Smooth muscle cell (in vitro differentiated cells): ENCODE measurements around the gene HSD17B7. TPM values are rescaled to one million over a fixed set of nuclear protein-coding genes. Genes with fewer than 3 reads are reported as not detected.
A peak's percentile ranks its signal among the peaks of the same experiment; 100 is the strongest.
"Not testable (repeated sequence)": the region's sequence is repeated elsewhere in the genome, so short reads cannot be mapped to it uniquely, and the experiment has no call there.

Experiments
- DNase-seq: peaks from one replicate; lab custom pipeline; 2025; ENCODE audit not compliant: unreplicated experiment; lab: John Stamatoyannopoulos, UW
- H2AFZ ChIP-seq: fragments of 200-600 bp; sonication (generic); 2 replicates; pipeline ENCODE4 v1.6.0; 2016; ENCODE audit warnings: antibody characterized with exemption, low read depth, mild to moderate bottlenecking
- H3F3A ChIP-seq: fragments of 200-600 bp; sonication (generic); 2 replicates; pipeline ENCODE4 v1.6.0; 2017; ENCODE audit warnings: antibody characterized with exemption, low read depth
- H3K27ac ChIP-seq: fragments of 200-600 bp; sonication (generic); 2 replicates; pipeline ENCODE4 v1.5.1; 2016; ENCODE audit warnings: low read depth, mild to moderate bottlenecking
- H3K27me3 ChIP-seq: fragments of 200-600 bp; sonication (generic); 2 replicates; pipeline ENCODE4 v1.6.1; 2016; ENCODE audit warnings: low read depth, mild to moderate bottlenecking
- H3K36me3 ChIP-seq: fragments of 200-600 bp; sonication (generic); 2 replicates; pipeline ENCODE4 v1.5.1; 2016; ENCODE audit warnings: low read depth
- H3K4me1 ChIP-seq: fragments of 200-600 bp; sonication (generic); 2 replicates; pipeline ENCODE4 v1.5.1; 2016; ENCODE audit warnings: low read depth
- H3K4me2 ChIP-seq: fragments of 200-600 bp; sonication (generic); 2 replicates; pipeline ENCODE4 v1.6.0; 2016; ENCODE audit warnings: mild to moderate bottlenecking
- H3K4me3 ChIP-seq: fragments of 200-600 bp; sonication (generic); 2 replicates; pipeline ENCODE4 v1.5.1; 2016; ENCODE audit warnings: mild to moderate bottlenecking
- H3K79me2 ChIP-seq: fragments of 200-600 bp; sonication (generic); 2 replicates; pipeline ENCODE4 v1.6.0; 2016; ENCODE audit warnings: low read depth, mild to moderate bottlenecking
- H3K9ac ChIP-seq: fragments of 200-600 bp; sonication (generic); 2 replicates; pipeline ENCODE4 v1.6.0; 2016; ENCODE audit warnings: low read depth
- H3K9me3 ChIP-seq: fragments of 200-600 bp; sonication (generic); replicated peaks from 2 replicates; pipeline ENCODE4 v1.5.1; 2016; ENCODE audit warnings: low read depth
- H4K20me1 ChIP-seq: fragments of 200-600 bp; sonication (generic); 2 replicates; pipeline ENCODE4 v1.6.0; 2016; ENCODE audit warnings: low read depth
- WGBS: methylation state at CpG from one replicate; pipeline ENCODE4 v1.1.7; 2016; ENCODE audit warnings: low lambda C conversion rate; 5-methylcytosine and 5-hydroxymethylcytosine counted together
- polyA plus RNA-seq: library from polyadenylated mRNA; unstranded; fragments of >200 nt; fragmentation: Nextera tagmentation; extraction: Ambion mirVana; gene quantifications from 2 replicates; pipeline ENCODE4 v1.2.1, GENCODE V29; 2016
- total RNA-seq: library from RNA; depleted of rRNA; stranded (reverse); fragments of >200 nt; gene quantifications from 2 replicates; pipeline ENCODE4 v1.2.3, GENCODE V29; 2014
- TF ChIP-seq, protein P1 (sequence below): fragments of 200-600 bp; sonication (generic); IDR thresholded peaks from 2 replicates; pipeline ENCODE4 v1.5.1; 2017; ENCODE audit warnings: borderline replicate concordance, mild to moderate bottlenecking, antibody characterized with exemption; ENCODE audit not compliant: insufficient read depth, poor library complexity, severe bottlenecking

HSD17B7 gene
- total and polyA plus RNA-seq, 2 experiments from 2014 or later = 12.4 to 18.9 TPM

DNA sequence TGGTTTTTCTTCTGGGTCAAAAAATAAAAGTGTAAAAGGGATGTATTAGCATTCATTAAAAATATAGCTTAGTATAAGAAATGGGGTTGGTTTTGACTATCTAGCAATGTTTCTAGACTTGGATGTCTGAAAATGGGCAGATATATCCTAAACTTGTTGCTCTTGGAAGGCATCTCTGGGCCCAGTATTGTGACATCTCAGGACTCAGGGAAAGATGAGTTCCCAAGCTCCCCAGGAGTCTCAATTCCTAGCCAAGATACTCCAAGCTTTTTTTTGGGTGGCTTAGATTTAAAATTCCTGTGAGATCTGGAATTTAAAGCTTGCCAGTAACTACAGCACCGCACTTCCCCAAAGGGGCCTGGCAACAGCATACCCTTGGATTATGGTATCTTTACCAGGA, 11.5 kb upstream of the HSD17B7 start:
- TF ChIP-seq, protein P1, sequence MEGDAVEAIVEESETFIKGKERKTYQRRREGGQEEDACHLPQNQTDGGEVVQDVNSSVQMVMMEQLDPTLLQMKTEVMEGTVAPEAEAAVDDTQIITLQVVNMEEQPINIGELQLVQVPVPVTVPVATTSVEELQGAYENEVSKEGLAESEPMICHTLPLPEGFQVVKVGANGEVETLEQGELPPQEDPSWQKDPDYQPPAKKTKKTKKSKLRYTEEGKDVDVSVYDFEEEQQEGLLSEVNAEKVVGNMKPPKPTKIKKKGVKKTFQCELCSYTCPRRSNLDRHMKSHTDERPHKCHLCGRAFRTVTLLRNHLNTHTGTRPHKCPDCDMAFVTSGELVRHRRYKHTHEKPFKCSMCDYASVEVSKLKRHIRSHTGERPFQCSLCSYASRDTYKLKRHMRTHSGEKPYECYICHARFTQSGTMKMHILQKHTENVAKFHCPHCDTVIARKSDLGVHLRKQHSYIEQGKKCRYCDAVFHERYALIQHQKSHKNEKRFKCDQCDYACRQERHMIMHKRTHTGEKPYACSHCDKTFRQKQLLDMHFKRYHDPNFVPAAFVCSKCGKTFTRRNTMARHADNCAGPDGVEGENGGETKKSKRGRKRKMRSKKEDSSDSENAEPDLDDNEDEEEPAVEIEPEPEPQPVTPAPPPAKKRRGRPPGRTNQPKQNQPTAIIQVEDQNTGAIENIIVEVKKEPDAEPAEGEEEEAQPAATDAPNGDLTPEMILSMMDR = no peak
- no peaks in the 10 kb centered on the region for H3K79me2 ChIP-seq
- H3K9me3 ChIP-seq = no peaks in the 10 kb centered on the region
- H2AFZ ChIP-seq = no peak overlapping the region
- no peak for DNase-seq
- H3K4me2 ChIP-seq = no peak overlapping the region
- H3K27ac ChIP-seq = no peak overlapping the region
- H3K27me3 ChIP-seq = no peaks in the 10 kb centered on the region
- no peak overlapping the region for H3K4me3 ChIP-seq
- H3K4me1 ChIP-seq = no peaks in the 10 kb centered on the region
- no peaks in the 10 kb centered on the region for H3F3A ChIP-seq
- no peaks in the 10 kb centered on the region for H3K36me3 ChIP-seq
- H4K20me1 ChIP-seq = no peaks in the 10 kb centered on the region
- WGBS = 56% methylated on average over 1 of the region's 1 CpG
- no peak overlapping the region for H3K9ac ChIP-seq

DNA sequence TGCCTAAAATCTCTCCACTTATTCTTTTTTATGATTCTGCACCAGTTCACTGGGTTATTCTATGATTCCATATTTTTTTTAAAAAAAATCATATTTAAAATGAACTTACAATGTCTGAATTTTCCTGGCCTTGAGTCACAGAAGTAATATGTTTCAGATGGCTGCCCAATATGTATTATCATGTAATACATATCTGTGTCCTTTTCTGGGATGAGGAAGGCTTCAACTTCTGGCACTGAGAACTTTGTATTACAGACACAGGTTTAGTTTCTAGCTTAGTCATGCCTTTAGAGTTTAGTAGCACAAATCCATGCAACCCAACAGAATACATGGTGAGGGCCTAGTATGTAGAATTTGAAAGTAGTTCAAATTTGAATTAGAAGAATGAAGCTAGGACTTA, 7.8 kb upstream of the HSD17B7 start:
- H3K4me3 ChIP-seq = no peak overlapping the region
- no peaks in the 10 kb centered on the region for H3K27me3 ChIP-seq
- no peak overlapping the region for H3K9ac ChIP-seq
- no peak overlapping the region for H3K4me2 ChIP-seq
- H3K4me1 ChIP-seq = no peaks in the 10 kb centered on the region
- H3K27ac ChIP-seq = no peak overlapping the region
- no peak overlapping the region for H2AFZ ChIP-seq
- no peaks in the 10 kb centered on the region for H3F3A ChIP-seq
- H4K20me1 ChIP-seq = no peaks in the 10 kb centered on the region
- no peaks in the 10 kb centered on the region for H3K36me3 ChIP-seq
- H3K9me3 ChIP-seq = no peaks in the 10 kb centered on the region
- H3K79me2 ChIP-seq = no peaks in the 10 kb centered on the region
- no peak for DNase-seq
- TF ChIP-seq, protein P1 = no peak

DNA sequence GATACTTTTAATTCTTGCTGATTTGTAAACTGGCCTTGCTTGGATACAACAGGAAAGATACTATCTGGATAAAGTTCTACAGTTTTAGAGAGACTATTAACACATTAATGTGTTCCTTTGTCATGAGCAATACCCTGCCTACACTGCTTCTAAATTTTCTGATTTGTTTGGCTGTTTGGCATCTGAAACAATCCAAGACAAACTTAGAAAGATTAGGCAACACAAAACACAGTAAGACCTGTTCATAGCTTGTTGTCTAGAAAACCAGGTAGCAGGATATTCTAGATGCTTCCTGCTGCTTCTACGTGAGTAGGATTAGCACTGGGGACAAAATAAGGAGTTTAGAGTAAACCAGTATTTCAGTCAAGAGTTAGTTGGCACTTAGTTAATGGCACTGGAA, 5.6 kb upstream of the HSD17B7 start:
- not testable (repeated sequence) for H3K4me3 ChIP-seq, H2AFZ ChIP-seq, H3K79me2 ChIP-seq, H4K20me1 ChIP-seq, H3K4me1 ChIP-seq, H3K4me2 ChIP-seq, H3K9ac ChIP-seq, H3F3A ChIP-seq, H3K9me3 ChIP-seq, DNase-seq, H3K36me3 ChIP-seq, H3K27ac ChIP-seq, H3K27me3 ChIP-seq
- 100% methylated on average over 1 of the region's 1 CpG for WGBS

DNA sequence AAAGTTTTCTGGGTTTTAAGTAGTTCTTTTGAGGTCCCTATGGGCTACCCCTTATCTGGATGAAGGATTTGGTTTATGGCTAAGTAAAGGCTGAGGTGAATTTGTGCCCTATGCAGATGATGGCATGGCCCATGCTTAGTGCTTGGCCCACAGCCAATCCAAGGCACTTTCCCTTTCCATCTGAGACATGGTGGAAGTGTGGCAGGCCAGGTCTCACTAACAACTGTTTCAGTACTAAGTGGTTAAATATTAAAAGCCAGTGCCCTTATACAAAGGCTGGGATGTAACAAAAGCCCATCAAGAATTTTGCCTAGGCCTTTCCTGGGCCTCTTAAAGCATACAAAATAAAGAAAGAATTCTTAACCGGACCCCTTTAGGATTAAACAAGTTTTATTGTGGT, 1.7 kb upstream of the HSD17B7 start:
- not testable (repeated sequence) for H4K20me1 ChIP-seq, DNase-seq, H3K9me3 ChIP-seq, H3K27me3 ChIP-seq, H2AFZ ChIP-seq, H3F3A ChIP-seq, H3K4me3 ChIP-seq, H3K36me3 ChIP-seq, H3K4me1 ChIP-seq, H3K27ac ChIP-seq, H3K9ac ChIP-seq, H3K79me2 ChIP-seq, H3K4me2 ChIP-seq
- 76% methylated on average over 1 of the region's 1 CpG for WGBS

DNA sequence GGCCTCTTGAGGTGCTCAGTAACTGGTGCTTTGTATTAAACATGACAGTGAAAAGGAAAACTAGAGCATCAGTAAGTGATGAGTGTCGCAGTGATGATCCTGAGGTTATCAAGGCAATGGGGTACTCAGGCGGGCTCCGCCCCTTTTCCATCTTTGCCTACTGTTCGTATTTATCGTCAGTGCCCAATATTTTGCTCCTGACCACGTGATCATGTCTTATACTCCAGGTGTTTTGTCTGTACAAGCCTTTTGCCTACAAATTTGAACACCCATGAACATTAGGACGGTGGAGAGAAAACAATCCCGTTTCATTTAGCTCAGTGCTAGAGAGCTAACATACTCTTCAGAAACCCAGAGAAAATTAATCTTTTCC, 469 bp downstream of the HSD17B7 start:
- Histone ChIP-seq H3K4me3 (peak overlapping the region; percentile 56), H3K4me2 (peak overlapping the region; percentile 85)
- H3K4me1 ChIP-seq, H3K9me3 ChIP-seq, H4K20me1 ChIP-seq, H3K27ac ChIP-seq, H3K9ac ChIP-seq, H3K36me3 ChIP-seq, H2AFZ ChIP-seq, H3F3A ChIP-seq, DNase-seq, H3K27me3 ChIP-seq, H3K79me2 ChIP-seq: not testable (repeated sequence)
- WGBS = 0% methylated on average over 8 of the region's 8 CpGs

DNA sequence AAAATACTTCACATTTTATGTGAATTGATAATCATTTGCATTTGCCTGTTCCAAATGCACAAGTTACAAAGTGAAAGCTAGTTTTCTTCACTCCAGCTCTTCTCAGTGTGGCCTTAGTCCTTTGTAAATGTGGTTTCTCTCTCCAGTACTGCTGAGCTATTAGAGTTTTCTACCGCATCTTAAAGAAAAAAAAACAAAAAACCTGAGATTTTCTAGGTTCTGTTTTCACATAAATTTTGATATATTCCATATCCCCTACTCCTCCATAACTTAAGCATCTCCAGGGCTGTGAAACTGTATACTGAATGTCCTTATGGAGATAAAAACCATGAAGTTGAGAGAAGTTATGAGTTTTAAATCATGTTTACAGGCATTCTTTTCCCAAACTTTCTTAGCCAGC, 3.8 kb downstream of the HSD17B7 start:
- H3F3A ChIP-seq, H2AFZ ChIP-seq, H3K4me3 ChIP-seq, H3K36me3 ChIP-seq, H3K9me3 ChIP-seq, H3K27me3 ChIP-seq, DNase-seq, H3K4me2 ChIP-seq, H3K9ac ChIP-seq, H3K27ac ChIP-seq, H4K20me1 ChIP-seq, H3K79me2 ChIP-seq, H3K4me1 ChIP-seq: not testable (repeated sequence)
- WGBS = 74% methylated on average over 1 of the region's 1 CpG

DNA sequence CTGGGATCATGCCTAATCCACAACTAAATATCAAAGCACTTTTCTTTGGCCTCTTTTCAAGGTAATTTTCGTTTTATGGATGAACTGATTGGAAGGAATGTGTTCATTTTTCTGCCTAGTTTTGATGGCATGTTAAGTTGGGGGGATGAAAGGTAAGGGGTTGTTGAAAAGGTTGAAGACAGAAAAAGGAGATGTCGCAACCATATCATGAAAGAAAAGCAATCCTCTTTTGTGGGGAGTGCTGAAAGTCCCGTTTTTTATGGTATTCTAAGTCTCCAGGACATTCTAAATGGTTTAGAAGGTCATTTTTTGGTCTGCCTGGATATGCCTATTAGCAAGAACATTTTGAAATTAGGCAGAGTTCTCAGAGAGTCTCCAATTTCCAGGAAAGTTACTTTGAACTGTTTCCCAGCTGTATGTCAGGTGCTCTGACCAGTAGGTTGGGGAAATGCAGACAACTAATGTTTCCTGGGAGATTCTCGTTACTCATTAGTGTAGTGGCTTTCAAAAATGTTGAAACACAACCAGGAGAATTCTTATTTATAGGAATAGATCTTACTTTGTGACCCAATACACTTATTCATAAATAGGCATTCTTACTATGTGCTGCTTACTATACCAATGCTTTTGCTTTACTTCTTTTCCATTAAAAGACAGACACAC, 6.2 kb downstream of the HSD17B7 start:
- not testable (repeated sequence) for H3F3A ChIP-seq, H3K4me3 ChIP-seq, H3K36me3 ChIP-seq, DNase-seq, H3K27ac ChIP-seq, H3K27me3 ChIP-seq, H4K20me1 ChIP-seq, H3K9me3 ChIP-seq, H3K9ac ChIP-seq, H3K79me2 ChIP-seq, H2AFZ ChIP-seq, H3K4me1 ChIP-seq
- H3K4me2 ChIP-seq = peak overlapping the region; percentile 63
- WGBS = 20% methylated on average over 4 of the region's 4 CpGs
